BJ (cell line): ENCODE measurements around the gene MAPK7. TPM values are rescaled to one million over a fixed set of nuclear protein-coding genes. Genes with fewer than 3 reads are reported as not detected.

Source experiments
- CTCF ChIA-PET: fragments of 350-600 bp; formaldehyde crosslinking; extraction: SDS; loops from one replicate; lab custom pipeline; 2021; ENCODE audit warnings: antibody characterized with exemption, inconsistent platforms; lab: Yijun Ruan, JAX
- POLR2A ChIA-PET: fragments of 300-600 bp; sonication (Branson Sonifier 250); formaldehyde crosslinking; extraction: SDS; loops from one replicate; lab custom pipeline; 2021; ENCODE audit warnings: antibody characterized with exemption; lab: Charles Lee
- DNase-seq: peaks from one replicate; pipeline ENCODE4 v3.0.0-alpha.2; 2011; ENCODE audit warnings: low read depth
- H3K27me3 ChIP-seq: 2 replicates; pipeline ENCODE4 v1.6.0; 2011; ENCODE audit warnings: low read length; ENCODE audit not compliant: control insufficient read depth, insufficient read depth
- H3K36me3 ChIP-seq: 2 replicates; pipeline ENCODE4 v1.5.1; 2011; ENCODE audit warnings: low read length; ENCODE audit not compliant: control insufficient read depth, insufficient read depth
- H3K4me3 ChIP-seq: 2 replicates; pipeline ENCODE4 v1.5.1; 2011; ENCODE audit warnings: low read depth, mild to moderate bottlenecking, control low read depth, low read length
- CTCF ChIP-seq: IDR thresholded peaks from 2 replicates; pipeline ENCODE4 v1.5.1; 2011; ENCODE audit warnings: low read depth, mild to moderate bottlenecking, control low read depth, inconsistent platforms, low read length, moderate library complexity; ENCODE audit not compliant: insufficient read depth
- polyA plus RNA-seq: library from polyadenylated mRNA; depleted of rRNA; stranded (reverse); fragments of >200 nt; gene quantifications from 2 replicates; pipeline ENCODE4 v1.2.3, GENCODE V29; 2011

MAPK7 gene
- polyA plus RNA-seq, 1 experiment: 10.7 TPM

GRCh38 chr17:19354748-19355147, 23.6 kb upstream of the MAPK7 start:
- ChIA-PET POLR2A (no interaction called here), CTCF (interaction anchor here (1.0 to 2.2 kb wide), 4 partner anchors 8 to 93 kb away, joined by 4 to 15 read pairs (median 6); partner anchors contain the start of gene B9D1)
- peaks cover 2% of the 10 kb centered on the region; the same call in 1 of the 2 replicates for H3K36me3 ChIP-seq
- no peak for DNase-seq
- no peak for TF ChIP-seq CTCF
- no peaks in the 10 kb centered on the region for H3K27me3 ChIP-seq
- no peak overlapping the region for H3K4me3 ChIP-seq

- no peak for TF ChIP-seq CTCF
- peaks cover 2% of the 10 kb centered on the region; the same call in 1 of the 2 replicates for H3K36me3 ChIP-seq
- H3K4me3 ChIP-seq: no peak overlapping the region
- no peak for DNase-seq
- no peaks in the 10 kb centered on the region for H3K27me3 ChIP-seq
- ChIA-PET CTCF (interaction anchor here (2.4 kb wide), 1 partner anchor 90 kb away, joined by 5 read pairs; no protein-coding TSS in a partner anchor), POLR2A (no interaction called here)
These were observed 20.9 kb upstream of the MAPK7 start for GRCh38 chr17:19357351-19357750.

- no peak for DNase-seq
- POLR2A ChIA-PET: no interaction called here
- Histone ChIP-seq H3K27me3 (no peaks in the 10 kb centered on the region), H3K4me3 (no peak overlapping the region), H3K36me3 (peaks cover 2% of the 10 kb centered on the region; the same call in 1 of the 2 replicates)
- CTCF ChIA-PET: interaction anchor here (2.4 kb wide), 1 partner anchor 89 kb away, joined by 5 read pairs; no protein-coding TSS in a partner anchor
- TF ChIP-seq CTCF: no peak
These were observed 20.5 kb upstream of the MAPK7 start for GRCh38 chr17:19357761-19358160.

GRCh38 chr17:19359151-19359550, 19.1 kb upstream of the MAPK7 start:
- no peak overlapping the region for H3K4me3 ChIP-seq
- H3K27me3 ChIP-seq: no peaks in the 10 kb centered on the region
- POLR2A ChIA-PET: no interaction called here
- H3K36me3 ChIP-seq: peaks cover 2% of the 10 kb centered on the region; the same call in 1 of the 2 replicates
- DNase-seq: no peak
- TF ChIP-seq CTCF: no peak
- CTCF ChIA-PET: no interaction called here

GRCh38 chr17:19359856-19360255, 18.4 kb upstream of the MAPK7 start:
- DNase-seq: no peak
- Histone ChIP-seq H3K27me3 (no peaks in the 10 kb centered on the region), H3K4me3 (no peak overlapping the region), H3K36me3 (peaks cover 2% of the 10 kb centered on the region; the same call in 1 of the 2 replicates)
- no peak for TF ChIP-seq CTCF
- ChIA-PET CTCF (no interaction called here), POLR2A (no interaction called here)
